Mesenchymal stem cell (in vitro differentiated cells and primary cell): ENCODE data around the gene DNAH9.

Experiments
- DNase-seq: peaks from one replicate; pipeline ENCODE4 v3.0.0-alpha.2; 2013
- H2AFZ ChIP-seq: one replicate; pipeline ENCODE4 v1.6.1; 2013; ENCODE audit warnings: low read depth, mild to moderate bottlenecking, control low read depth, inconsistent platforms, low read length, moderate library complexity
- H2AK5ac ChIP-seq: 2 replicates; pipeline ENCODE4 v1.6.1; 2013; ENCODE audit warnings: low read length, moderate library complexity, mild to moderate bottlenecking, inconsistent platforms; ENCODE audit not compliant: severe bottlenecking
- H2BK120ac ChIP-seq: one replicate; pipeline ENCODE4 v1.6.1; 2013; ENCODE audit warnings: low read depth, mild to moderate bottlenecking, inconsistent platforms, low read length, moderate library complexity
- H2BK12ac ChIP-seq, 2 experiments: one replicate each; pipeline ENCODE4 v1.6.1; 2013; ENCODE audit warnings: inconsistent platforms in 2 of 2, low read length in 2 of 2, mild to moderate bottlenecking in 2 of 2, moderate library complexity in 2 of 2, control low read depth in 1 of 2
- H2BK15ac ChIP-seq: one replicate; pipeline ENCODE4 v1.6.1; 2013; ENCODE audit warnings: mild to moderate bottlenecking, low read depth, inconsistent platforms; ENCODE audit not compliant: poor library complexity, severe bottlenecking
- H2BK5ac ChIP-seq: 2 replicates; pipeline ENCODE4 v1.6.1; 2013; ENCODE audit warnings: low read depth, mild to moderate bottlenecking, low read length, control low read depth, inconsistent platforms; ENCODE audit not compliant: poor library complexity, severe bottlenecking
- H3K14ac ChIP-seq, 2 experiments: one replicate each; pipeline ENCODE4 v1.6.1; 2013; ENCODE audit warnings: inconsistent platforms in 2 of 2, low read length in 2 of 2, control low read depth in 1 of 2, mild to moderate bottlenecking in 1 of 2, moderate library complexity in 1 of 2
- H3K18ac ChIP-seq, 2 experiments: one replicate each; pipeline ENCODE4 v1.6.1; 2013; ENCODE audit warnings: inconsistent platforms in 2 of 2, low read length in 2 of 2, control low read depth in 1 of 2, low read depth in 1 of 2, mild to moderate bottlenecking in 1 of 2
- H3K23ac ChIP-seq, 2 experiments: one replicate each; pipeline ENCODE4 v1.6.1; 2013; ENCODE audit warnings: inconsistent platforms in 2 of 2, low read length in 2 of 2, mild to moderate bottlenecking in 2 of 2, moderate library complexity in 2 of 2, control low read depth in 1 of 2
- H3K27ac ChIP-seq: 2 replicates; pipeline ENCODE4 v1.5.1; 2013; ENCODE audit warnings: mild to moderate bottlenecking, moderate library complexity, low read length, control low read depth, inconsistent platforms; ENCODE audit not compliant: poor library complexity, severe bottlenecking
- H3K27me3 ChIP-seq, 2 experiments: 2 replicates each; pipeline versions ENCODE4 v1.6.1 to v1.7.0; 2013; ENCODE audit warnings: low read length in 2 of 2, mild to moderate bottlenecking in 2 of 2, moderate library complexity in 2 of 2, control low read depth in 1 of 2, inconsistent platforms in 1 of 2; ENCODE audit not compliant: control insufficient read depth in 1 of 2, insufficient read depth in 1 of 2
- H3K36me3 ChIP-seq, 2 experiments: 2 replicates each; pipeline versions ENCODE4 v1.6.1 to v1.7.0; 2013; ENCODE audit warnings: low read length in 2 of 2, control low read depth in 1 of 2, inconsistent platforms in 1 of 2, low read depth in 1 of 2, mild to moderate bottlenecking in 1 of 2; ENCODE audit not compliant: insufficient read depth in 2 of 2, control insufficient read depth in 1 of 2
- H3K4ac ChIP-seq, 2 experiments: one replicate each; pipeline ENCODE4 v1.6.1; 2013; ENCODE audit warnings: inconsistent platforms in 2 of 2, low read length in 2 of 2, mild to moderate bottlenecking in 2 of 2, moderate library complexity in 2 of 2, control low read depth in 1 of 2, low read depth in 1 of 2
- H3K4me1 ChIP-seq: 2 replicates; pipeline ENCODE4 v1.6.1; 2013; ENCODE audit warnings: low read depth, low read length, control low read depth; ENCODE audit not compliant: control insufficient read depth, insufficient read depth
- H3K4me2 ChIP-seq: 2 replicates; pipeline ENCODE4 v1.6.1; 2013; ENCODE audit warnings: low read length, mild to moderate bottlenecking, inconsistent platforms; ENCODE audit not compliant: poor library complexity, severe bottlenecking
- H3K4me3 ChIP-seq, 2 experiments: 2 replicates each; pipeline versions ENCODE4 v1.5.1 to v1.7.0; 2013; ENCODE audit warnings: low read length in 2 of 2, mild to moderate bottlenecking in 2 of 2, control low read depth in 1 of 2, low read depth in 1 of 2; ENCODE audit not compliant: insufficient read depth in 1 of 2
- H3K79me1 ChIP-seq: replicated peaks from 2 replicates; pipeline ENCODE4 v1.6.1; 2013; ENCODE audit warnings: mild to moderate bottlenecking, control low read depth, low read length, inconsistent platforms; ENCODE audit not compliant: poor library complexity, severe bottlenecking
- H3K9ac ChIP-seq: 2 replicates; pipeline ENCODE4 v1.7.0; 2013; ENCODE audit warnings: mild to moderate bottlenecking, low read length, moderate library complexity
- H3K9me3 ChIP-seq: 2 replicates; pipeline ENCODE4 v1.7.0; 2013; ENCODE audit warnings: mild to moderate bottlenecking, low read length; ENCODE audit not compliant: control insufficient read depth
- H4K8ac ChIP-seq: one replicate; pipeline ENCODE4 v1.6.1; 2013; ENCODE audit warnings: inconsistent platforms, mild to moderate bottlenecking, low read length, moderate library complexity
- H4K91ac ChIP-seq: one replicate; pipeline ENCODE4 v1.6.1; 2013; ENCODE audit warnings: mild to moderate bottlenecking, low read length, inconsistent platforms
- WGBS: methylation state at CpG from one replicate; pipeline ENCODE4 v1.1.7; 2013; ENCODE audit warnings: mixed read lengths; 5-methylcytosine and 5-hydroxymethylcytosine counted together

DNAH9 gene

DNA sequence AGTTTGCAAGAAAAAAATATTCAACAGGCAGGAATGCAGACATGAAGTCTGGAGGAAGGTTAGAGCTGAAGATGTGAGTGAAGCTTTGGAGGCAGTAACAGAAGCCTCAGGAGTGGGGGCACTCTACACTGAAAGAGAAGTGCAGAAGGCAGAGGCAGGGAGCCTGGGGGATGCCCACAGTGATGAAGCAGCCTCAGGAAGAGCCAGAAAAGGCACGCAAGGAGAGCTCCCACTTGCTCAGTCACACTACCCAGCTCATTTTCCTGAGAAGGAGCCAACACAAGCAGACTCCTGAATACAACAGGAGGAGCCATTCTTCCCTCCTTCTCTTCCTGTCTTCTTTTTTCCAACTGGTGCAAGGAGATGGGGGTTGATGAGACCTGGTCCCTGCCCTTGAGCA is 45.1 kb upstream of the DNAH9 start:
- no peaks in the 10 kb centered on the region for H3K79me1 ChIP-seq
- WGBS, result no CpG with 5 or more reads among the region's 1 CpG

DNA sequence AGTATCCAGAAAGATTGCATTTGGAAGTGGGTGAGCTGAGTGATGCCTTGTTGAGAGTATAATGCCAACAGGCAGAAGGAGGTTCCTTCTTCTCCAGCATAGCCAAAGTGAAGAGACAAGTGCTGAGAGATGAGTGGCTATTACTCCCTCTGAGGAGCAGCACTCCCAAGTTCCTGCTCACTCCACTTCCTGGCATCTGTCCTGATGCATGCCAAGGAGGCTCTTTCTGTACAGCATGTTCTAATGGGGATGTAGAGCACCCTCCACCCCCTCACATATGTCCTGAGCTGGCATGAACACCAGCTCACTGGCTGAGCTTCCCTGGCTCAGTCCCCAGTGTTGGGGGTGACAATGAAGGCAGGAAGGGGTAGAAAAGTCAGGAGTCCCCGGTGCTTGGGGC is 44.2 kb upstream of the DNAH9 start:
- Histone ChIP-seq H3K9me3 (peaks cover 4% of the 10 kb centered on the region), H2BK15ac (no peak overlapping the region), H3K23ac (no peak overlapping the region), H2BK12ac (no peak overlapping the region), H2AFZ (no peak overlapping the region), H3K4ac (no peak overlapping the region), H4K8ac (no peak overlapping the region), H3K14ac (no peak overlapping the region), H3K79me1 (no peaks in the 10 kb centered on the region), H4K91ac (no peak overlapping the region), H3K36me3 (no peaks in the 10 kb centered on the region), H2BK120ac (no peak overlapping the region), H2AK5ac (no peak overlapping the region), H3K27me3 (no peaks in the 10 kb centered on the region), H3K4me2 (no peak overlapping the region), H3K9ac (no peak overlapping the region), H3K27ac (no peak overlapping the region), H3K4me3 (no peak overlapping the region), H3K4me1 (no peaks in the 10 kb centered on the region), H2BK5ac (no peak overlapping the region), H3K18ac (no peak overlapping the region)
- 26% methylated on average over 1 of the region's 1 CpG for WGBS
- no peak for DNase-seq

More for the DNA sequence above, 45.1 kb upstream of the DNAH9 start:
- Histone ChIP-seq H2BK12ac (no peak overlapping the region), H2BK15ac (no peak overlapping the region), H3K9me3 (peaks cover 4% of the 10 kb centered on the region), H2AK5ac (no peak overlapping the region), H3K4me2 (no peak overlapping the region), H2AFZ (no peak overlapping the region), H2BK5ac (no peak overlapping the region), H3K9ac (no peak overlapping the region), H3K4ac (no peak overlapping the region), H3K27me3 (no peaks in the 10 kb centered on the region), H4K8ac (no peak overlapping the region), H3K18ac (no peak overlapping the region), H3K14ac (no peak overlapping the region), H3K4me3 (no peak overlapping the region), H3K36me3 (no peaks in the 10 kb centered on the region), H4K91ac (no peak overlapping the region), H3K4me1 (no peaks in the 10 kb centered on the region), H2BK120ac (no peak overlapping the region), H3K27ac (no peak overlapping the region), H3K23ac (no peak overlapping the region)
- no peak for DNase-seq

DNA sequence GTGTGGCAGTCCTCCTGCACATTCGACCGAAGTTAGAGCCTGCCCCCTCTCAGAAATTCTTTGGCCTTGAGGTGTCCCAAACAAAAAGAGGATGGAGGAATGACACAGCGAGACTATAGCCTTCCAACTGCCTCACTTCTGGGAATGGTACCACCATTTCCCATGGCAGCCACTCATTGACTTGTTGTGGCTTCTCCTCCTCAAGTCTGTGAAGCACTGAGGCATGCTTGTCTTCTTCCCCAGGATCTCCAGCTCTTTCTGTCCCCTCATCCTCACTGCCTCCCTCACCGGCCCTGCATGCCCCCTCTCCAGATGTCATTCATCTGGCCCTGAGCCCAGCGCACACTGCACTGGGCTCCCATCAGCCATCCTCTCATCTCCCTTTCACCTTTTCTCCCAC is 43.7 kb upstream of the DNAH9 start:
- H3K27me3 ChIP-seq, result no peaks in the 10 kb centered on the region
- no peak overlapping the region for H3K9ac ChIP-seq
- no peak overlapping the region for H3K14ac ChIP-seq
- no peak overlapping the region for H3K4me3 ChIP-seq
- DNase-seq, result no peak
- H3K18ac ChIP-seq, result no peak overlapping the region
- H2AK5ac ChIP-seq, result no peak overlapping the region
- H3K36me3 ChIP-seq, result no peaks in the 10 kb centered on the region
- no peak overlapping the region for H2AFZ ChIP-seq
- H2BK12ac ChIP-seq, result no peak overlapping the region
- 80% methylated on average over 5 of the region's 5 CpGs for WGBS
- H2BK15ac ChIP-seq, result no peak overlapping the region
- H3K79me1 ChIP-seq, result no peaks in the 10 kb centered on the region
- no peak overlapping the region for H3K4ac ChIP-seq
- H4K91ac ChIP-seq, result no peak overlapping the region
- H4K8ac ChIP-seq, result no peak overlapping the region
- no peak overlapping the region for H2BK5ac ChIP-seq
- no peak overlapping the region for H2BK120ac ChIP-seq
- no peak overlapping the region for H3K4me2 ChIP-seq
- H3K23ac ChIP-seq, result no peak overlapping the region
- no peak overlapping the region for H3K27ac ChIP-seq
- peaks cover 4% of the 10 kb centered on the region for H3K9me3 ChIP-seq
- no peaks in the 10 kb centered on the region for H3K4me1 ChIP-seq

DNA sequence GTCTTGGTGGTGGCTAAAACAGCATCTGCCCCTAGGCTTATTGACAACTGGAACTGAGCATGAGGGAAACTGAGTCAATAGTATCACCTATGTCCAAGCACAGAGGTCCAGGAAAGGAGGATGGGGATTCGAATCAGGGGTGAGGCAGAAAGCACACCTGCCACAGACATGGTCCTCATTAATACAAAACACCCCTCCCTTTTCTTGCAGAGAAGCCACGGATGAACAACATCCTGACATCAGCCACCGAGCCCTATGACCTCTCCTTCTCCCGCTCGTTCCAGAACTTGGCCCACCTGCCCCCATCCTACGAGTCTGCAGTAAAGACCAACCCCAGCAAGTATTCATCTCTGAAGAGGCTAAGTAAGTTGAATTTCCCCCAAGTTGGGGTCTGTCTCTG is 42.7 kb upstream of the DNAH9 start:
- H2AFZ ChIP-seq, result no peak overlapping the region
- no peak overlapping the region for H4K8ac ChIP-seq
- no peaks in the 10 kb centered on the region for H3K36me3 ChIP-seq
- H3K4ac ChIP-seq, result no peak overlapping the region
- no peaks in the 10 kb centered on the region for H3K79me1 ChIP-seq
- peaks cover 4% of the 10 kb centered on the region for H3K9me3 ChIP-seq
- H3K4me2 ChIP-seq, result no peak overlapping the region
- no peaks in the 10 kb centered on the region for H3K27me3 ChIP-seq
- no peaks in the 10 kb centered on the region for H3K4me1 ChIP-seq
- H3K23ac ChIP-seq, result no peak overlapping the region
- H2BK120ac ChIP-seq, result no peak overlapping the region
- no peak overlapping the region for H2BK15ac ChIP-seq
- H3K18ac ChIP-seq, result no peak overlapping the region
- H2BK5ac ChIP-seq, result no peak overlapping the region
- no peak for DNase-seq
- H4K91ac ChIP-seq, result no peak overlapping the region
- no peak overlapping the region for H2AK5ac ChIP-seq
- WGBS, result 70% methylated on average over 6 of the region's 6 CpGs
- no peak overlapping the region for H3K27ac ChIP-seq
- H3K14ac ChIP-seq, result no peak overlapping the region
- no peak overlapping the region for H3K4me3 ChIP-seq
- no peak overlapping the region for H3K9ac ChIP-seq
- no peak overlapping the region for H2BK12ac ChIP-seq
